Measurements from ENCODE around the gene MRGPRX1. TPM values are rescaled to one million over a fixed set of nuclear protein-coding genes. Genes with fewer than 3 reads are reported as not detected.
"Not testable (repeated sequence)": the region's sequence is repeated elsewhere in the genome, so short reads cannot be mapped to it uniquely, and the experiment has no call there.

Gene MRGPRX1
- total RNA-seq, 1 donor from 2014 or later, result not detected

DNA sequence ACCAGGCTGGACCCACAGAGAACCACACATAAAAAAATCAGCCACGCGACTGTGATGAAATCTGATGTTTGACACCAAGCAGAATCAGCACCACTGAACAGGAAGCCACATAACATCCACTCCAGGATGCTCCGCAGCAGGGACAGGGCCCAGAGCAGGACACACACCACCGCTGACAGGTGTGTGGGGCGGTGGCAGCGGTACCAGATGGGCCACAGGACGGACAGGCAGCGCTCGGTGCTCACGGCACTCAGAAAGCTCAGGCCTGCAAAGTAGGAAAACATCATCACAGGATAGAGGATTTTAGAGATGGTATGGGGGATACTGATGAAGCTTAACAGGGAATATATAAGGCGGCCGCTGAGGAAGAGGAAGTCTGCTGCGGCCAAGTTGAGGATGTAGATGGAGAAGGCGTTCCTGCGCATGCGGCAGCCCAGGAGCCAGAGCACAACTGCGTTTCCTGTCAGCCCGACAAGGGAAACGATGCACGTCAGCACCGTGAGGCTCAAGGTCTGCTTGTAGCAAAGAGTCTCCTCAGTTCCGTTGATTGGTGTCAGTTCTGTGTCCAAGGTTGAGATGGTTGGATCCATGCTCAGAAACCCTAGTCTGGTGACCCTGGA lies 4.9 kb downstream of the MRGPRX1 start:
- ATAC-seq (no peak), DNase-seq (peak; percentile 64)
- Histone ChIP-seq H3K27ac (no peak overlapping the region), H3K36me3 (no peaks in the 10 kb centered on the region), H3K4me1 (no peaks in the 10 kb centered on the region), H3K9me3 (no peaks in the 10 kb centered on the region), H3K27me3 (no peaks in the 10 kb centered on the region), H3K4me3 (no peak overlapping the region)
- intact Hi-C loops (cut with DNase I), result no loop called here
- TF ChIP-seq, protein P1, sequence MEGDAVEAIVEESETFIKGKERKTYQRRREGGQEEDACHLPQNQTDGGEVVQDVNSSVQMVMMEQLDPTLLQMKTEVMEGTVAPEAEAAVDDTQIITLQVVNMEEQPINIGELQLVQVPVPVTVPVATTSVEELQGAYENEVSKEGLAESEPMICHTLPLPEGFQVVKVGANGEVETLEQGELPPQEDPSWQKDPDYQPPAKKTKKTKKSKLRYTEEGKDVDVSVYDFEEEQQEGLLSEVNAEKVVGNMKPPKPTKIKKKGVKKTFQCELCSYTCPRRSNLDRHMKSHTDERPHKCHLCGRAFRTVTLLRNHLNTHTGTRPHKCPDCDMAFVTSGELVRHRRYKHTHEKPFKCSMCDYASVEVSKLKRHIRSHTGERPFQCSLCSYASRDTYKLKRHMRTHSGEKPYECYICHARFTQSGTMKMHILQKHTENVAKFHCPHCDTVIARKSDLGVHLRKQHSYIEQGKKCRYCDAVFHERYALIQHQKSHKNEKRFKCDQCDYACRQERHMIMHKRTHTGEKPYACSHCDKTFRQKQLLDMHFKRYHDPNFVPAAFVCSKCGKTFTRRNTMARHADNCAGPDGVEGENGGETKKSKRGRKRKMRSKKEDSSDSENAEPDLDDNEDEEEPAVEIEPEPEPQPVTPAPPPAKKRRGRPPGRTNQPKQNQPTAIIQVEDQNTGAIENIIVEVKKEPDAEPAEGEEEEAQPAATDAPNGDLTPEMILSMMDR (IDR thresholded peaks at IDR 0.05), result no peak

DNA sequence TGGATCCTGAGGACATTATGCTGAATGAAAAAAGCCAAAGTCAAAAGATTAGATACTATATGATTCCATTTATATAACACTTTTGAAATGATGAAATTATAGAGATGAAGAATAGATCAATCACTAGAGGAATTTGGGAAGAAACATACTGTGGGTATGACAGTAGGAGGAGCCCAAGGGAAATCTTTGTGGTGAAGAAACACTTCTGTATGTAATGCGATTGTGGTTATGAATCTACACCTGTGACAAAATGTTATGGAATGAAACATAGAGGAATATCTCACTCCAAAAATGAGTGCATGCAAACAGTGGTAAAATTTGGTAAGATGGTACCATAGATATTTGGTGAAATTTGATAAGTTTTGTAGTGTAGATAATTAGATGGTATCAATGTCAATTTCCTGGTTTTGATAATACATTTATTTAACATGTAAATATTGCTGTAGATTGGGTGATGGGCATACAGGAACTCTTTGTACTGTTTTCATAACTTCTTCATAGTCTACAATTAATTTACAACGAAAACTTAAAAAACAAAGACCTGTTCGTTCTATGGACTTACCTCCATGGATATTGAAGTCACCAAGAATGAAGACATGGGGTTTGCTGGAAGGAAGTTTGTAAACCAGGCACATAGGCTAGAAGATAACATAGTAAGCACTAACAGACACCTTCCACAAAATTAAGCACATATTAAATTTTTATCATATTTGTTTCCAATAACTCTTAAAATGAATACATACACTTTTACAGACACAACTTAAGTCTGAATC lies 11.5 kb downstream of the MRGPRX1 start:
- Histone ChIP-seq H3K4me3 (no peak overlapping the region), H3K27ac (no peak overlapping the region), H3K4me1 (no peaks in the 10 kb centered on the region), H3K9me3 (no peaks in the 10 kb centered on the region), H3K36me3 (no peaks in the 10 kb centered on the region), H3K27me3 (no peaks in the 10 kb centered on the region)
- intact Hi-C loops (cut with DNase I), result no loop called here
- ATAC-seq (no peak), DNase-seq (no peak)
- TF ChIP-seq, protein P1 (IDR thresholded peaks at IDR 0.05), result no peak

DNA sequence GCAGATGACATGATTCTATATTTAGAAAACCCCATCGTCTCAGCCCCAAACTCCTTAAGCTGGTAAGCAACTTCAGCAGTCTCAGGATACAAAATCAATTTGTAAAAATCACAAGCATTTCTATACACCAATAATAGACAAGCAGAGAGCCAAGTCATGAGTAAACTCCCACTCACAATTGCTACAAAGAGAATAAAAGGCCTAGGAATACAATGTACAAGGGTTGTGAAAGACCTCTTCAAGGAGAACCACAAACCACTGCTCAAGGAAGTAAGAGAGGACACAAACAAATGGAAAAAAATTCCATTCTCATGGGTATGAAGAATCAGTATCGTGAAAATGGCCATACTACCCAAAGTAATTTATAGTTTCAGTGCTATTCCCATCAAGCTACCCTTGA lies 13.8 kb downstream of the MRGPRX1 start:
- H3K27ac ChIP-seq; H3K27me3 ChIP-seq; H3K9me3 ChIP-seq; ATAC-seq; intact Hi-C loops (cut with DNase I); H3K4me3 ChIP-seq; H3K4me1 ChIP-seq; H3K36me3 ChIP-seq; DNase-seq: not testable (repeated sequence)

DNA sequence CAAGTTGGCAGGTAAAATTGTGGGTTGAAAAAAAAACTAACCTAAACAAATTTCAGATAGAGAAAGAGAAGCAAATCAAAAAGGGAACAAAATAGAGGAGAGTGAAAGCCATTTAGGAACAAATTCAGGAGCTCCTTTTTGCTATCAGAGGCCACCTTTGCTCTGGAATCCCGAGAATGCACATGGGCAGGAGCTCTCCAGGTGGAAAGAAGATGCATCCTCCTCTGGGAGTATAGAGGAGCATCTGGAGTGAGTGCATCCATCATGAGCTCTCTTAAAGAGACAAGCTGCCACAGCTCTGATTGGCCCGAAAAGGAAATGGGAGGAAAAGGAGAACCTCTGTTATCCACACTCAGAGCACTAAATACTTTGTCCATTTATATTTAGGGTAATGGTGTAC lies 26.3 kb downstream of the MRGPRX1 start:
- TF ChIP-seq, protein P1 (IDR thresholded peaks at IDR 0.05), result no peak
- H3K4me3 ChIP-seq, result no peak overlapping the region
- H3K36me3 ChIP-seq, result no peaks in the 10 kb centered on the region
- intact Hi-C loops (cut with DNase I), result no loop called here
- H3K9me3 ChIP-seq, result no peaks in the 10 kb centered on the region
- H3K4me1 ChIP-seq, result no peaks in the 10 kb centered on the region
- ATAC-seq, result no peak
- H3K27me3 ChIP-seq, result no peaks in the 10 kb centered on the region
- no peak overlapping the region for H3K27ac ChIP-seq
- no peak for DNase-seq

DNA sequence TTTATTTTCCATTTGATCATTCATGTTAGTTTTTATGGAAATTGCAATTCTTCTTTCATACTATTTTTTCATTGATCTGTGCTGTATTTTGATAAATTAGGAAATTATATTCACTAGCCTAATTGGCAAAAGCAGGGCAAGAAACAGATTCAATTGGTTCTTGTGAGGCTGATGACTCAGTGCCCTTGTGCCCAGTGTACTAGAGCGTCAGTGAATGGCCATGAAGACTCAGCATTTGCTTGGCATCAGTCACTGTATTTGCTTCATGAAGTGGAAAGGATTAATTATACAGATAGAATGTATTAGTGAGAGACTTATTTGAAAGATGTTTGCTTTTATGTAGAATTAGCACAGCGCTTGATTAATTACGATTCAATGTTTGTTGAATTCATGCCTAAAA lies 31.8 kb downstream of the MRGPRX1 start:
- Histone ChIP-seq H3K4me3 (no peak overlapping the region), H3K27me3 (no peaks in the 10 kb centered on the region), H3K9me3 (no peaks in the 10 kb centered on the region), H3K36me3 (no peaks in the 10 kb centered on the region), H3K4me1 (no peaks in the 10 kb centered on the region), H3K27ac (no peak overlapping the region)
- intact Hi-C loops (cut with DNase I), result no loop called here
- no peak for DNase-seq
- ATAC-seq, result no peak
- TF ChIP-seq, protein P1 (IDR thresholded peaks at IDR 0.05), result no peak

DNA sequence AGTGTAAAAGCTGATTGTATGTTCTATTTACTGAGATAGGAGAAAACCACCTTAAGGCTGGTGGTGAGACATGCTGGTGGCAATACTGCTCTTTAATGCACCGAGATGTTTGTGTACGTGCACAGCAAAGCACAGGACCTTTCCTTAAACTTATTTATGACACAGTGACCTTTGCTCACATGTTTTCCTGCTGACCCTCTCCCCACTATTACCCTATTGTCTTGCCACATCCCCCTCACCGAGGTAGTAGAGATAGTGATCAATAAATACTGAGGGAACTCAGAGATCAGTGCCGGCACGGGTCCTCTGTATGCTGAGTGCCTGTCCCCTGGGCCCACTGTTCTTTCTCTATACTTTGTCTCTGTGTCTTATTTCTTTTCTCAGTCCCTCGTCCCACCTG lies 38.6 kb downstream of the MRGPRX1 start:
- H3K27ac ChIP-seq; intact Hi-C loops (cut with DNase I); H3K36me3 ChIP-seq; H3K27me3 ChIP-seq; ATAC-seq; H3K4me1 ChIP-seq; H3K4me3 ChIP-seq; DNase-seq; H3K9me3 ChIP-seq: not testable (repeated sequence)

DNA sequence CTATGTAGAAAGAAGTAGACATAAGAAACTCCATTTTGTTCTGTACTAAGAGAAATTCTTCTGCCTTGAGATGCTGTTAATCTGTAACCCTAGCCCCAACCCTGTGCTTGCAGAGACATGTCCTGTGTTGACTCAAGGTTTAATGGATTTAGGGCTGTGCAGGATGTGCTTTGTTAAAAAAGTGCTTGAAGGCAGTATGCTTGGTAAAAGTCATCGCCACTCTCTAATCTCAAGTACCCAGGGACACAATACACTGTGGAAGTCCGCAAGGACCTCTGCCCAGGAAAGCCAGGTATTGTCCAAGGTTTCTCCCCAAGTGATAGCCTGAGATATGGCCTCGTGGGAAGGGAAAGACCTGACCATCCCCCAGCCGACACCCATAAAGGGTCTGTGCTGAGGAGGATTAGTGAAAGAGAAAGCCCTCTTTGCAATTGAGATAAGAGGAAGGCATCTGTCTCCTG lies 39.0 kb downstream of the MRGPRX1 start:
- intact Hi-C loops (cut with DNase I); ATAC-seq; H3K9me3 ChIP-seq; H3K27ac ChIP-seq; H3K4me1 ChIP-seq; H3K4me3 ChIP-seq; DNase-seq; H3K27me3 ChIP-seq; H3K36me3 ChIP-seq: not testable (repeated sequence)

DNA sequence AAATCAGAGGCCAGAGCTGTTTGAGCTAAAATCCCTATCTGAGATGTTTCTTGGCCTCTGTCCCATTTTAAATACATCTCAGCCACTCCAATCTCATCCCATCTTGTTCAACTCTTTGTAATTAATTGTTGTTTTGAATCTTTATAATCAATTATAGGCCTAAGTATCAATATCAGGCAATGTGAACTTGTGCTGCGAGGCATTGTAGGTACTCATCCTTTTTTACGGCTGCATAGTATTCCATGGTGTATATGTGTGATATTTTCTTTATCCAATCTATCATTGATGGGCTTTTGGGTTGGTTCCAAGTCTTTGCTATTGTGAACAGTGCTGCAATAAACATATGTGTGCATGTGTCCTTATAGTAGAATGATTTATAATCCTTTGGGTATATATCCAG lies 47.5 kb downstream of the MRGPRX1 start:
- H3K9me3 ChIP-seq; H3K4me1 ChIP-seq; intact Hi-C loops (cut with DNase I); DNase-seq; H3K27ac ChIP-seq; ATAC-seq; H3K27me3 ChIP-seq; H3K36me3 ChIP-seq; H3K4me3 ChIP-seq: not testable (repeated sequence)

Data from upper lobe of right lung (tissue), 1 donor.